Left lobe of liver (tissue), 2 donors: ENCODE measurements around the gene RANGRF. TPM values are rescaled to one million over a fixed set of nuclear protein-coding genes. Genes with fewer than 3 reads are reported as not detected.

Experiments
- ATAC-seq: fragments of 200-7000 bp; cut with Tn5 transposase; one replicate; pipeline ENCODE4 v1.9.1; 2020; ENCODE audit warnings: mild to moderate bottlenecking, moderate library complexity
- DNase-seq: peaks from one replicate; pipeline ENCODE4 v3.0.0-alpha.2; 2020; ENCODE audit warnings: low spot score
- total RNA-seq: library from RNA; stranded (reverse); gene quantifications from one replicate; pipeline ENCODE4 v1.2.1, GENCODE V29; 2021
- donor health status: DM: no; HTN: no; CAD: no; lungs with moderate emphysema.
- donor health status: DM: no; HTN: yes; CAD: no.

The RANGRF gene
- total RNA-seq, 1 donor from 2014 or later, result 6.6 TPM

DNA sequence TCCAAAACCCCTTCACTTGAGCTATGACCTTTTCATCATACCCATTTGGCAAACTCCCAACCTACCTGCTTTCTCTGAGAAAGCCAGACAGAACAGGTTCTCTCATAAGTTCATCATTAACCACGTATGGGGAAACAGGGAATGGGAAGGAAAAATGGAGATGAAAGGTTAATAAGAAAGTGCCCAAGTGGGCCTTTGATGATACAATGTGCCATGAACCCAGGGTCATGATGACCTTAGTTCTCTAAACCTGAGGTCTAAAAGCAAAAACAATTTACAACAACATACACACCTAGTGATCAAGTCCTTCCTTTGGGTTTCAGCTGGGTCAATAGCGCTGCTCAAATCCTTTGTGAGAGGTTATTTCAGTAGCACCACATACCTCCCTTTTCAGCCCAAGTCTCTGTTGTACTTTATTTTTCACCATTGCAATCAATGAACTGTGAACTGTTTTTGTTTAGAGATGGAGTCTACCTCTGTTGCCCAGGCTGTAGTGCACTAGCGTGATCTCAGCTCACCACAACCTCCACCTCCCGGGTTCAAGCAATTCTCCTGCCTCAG, 14.5 kb upstream of the RANGRF start:
- DNase-seq (no peak), ATAC-seq (peak; percentile 85)

DNA sequence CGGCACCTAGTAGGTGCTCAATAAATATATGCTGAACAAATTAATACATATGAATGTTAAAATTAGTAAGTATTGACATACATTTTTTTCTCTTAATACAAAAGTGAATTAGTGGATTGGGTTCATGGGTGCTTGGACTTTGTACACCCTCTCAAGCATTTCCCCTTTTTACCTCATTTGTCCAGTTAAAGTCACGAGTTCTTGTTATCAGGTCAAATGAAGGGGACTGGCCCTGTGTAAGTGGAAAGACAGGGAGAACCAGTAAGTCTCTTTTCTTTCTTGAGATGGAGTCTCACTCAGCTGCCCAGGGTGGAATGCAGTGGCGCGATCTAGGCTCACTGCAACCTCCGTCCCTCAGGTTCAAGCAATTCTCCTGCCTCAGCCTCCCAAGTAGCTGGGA, 13.7 kb upstream of the RANGRF start:
- DNase-seq (no peak), ATAC-seq (no peak)

DNA sequence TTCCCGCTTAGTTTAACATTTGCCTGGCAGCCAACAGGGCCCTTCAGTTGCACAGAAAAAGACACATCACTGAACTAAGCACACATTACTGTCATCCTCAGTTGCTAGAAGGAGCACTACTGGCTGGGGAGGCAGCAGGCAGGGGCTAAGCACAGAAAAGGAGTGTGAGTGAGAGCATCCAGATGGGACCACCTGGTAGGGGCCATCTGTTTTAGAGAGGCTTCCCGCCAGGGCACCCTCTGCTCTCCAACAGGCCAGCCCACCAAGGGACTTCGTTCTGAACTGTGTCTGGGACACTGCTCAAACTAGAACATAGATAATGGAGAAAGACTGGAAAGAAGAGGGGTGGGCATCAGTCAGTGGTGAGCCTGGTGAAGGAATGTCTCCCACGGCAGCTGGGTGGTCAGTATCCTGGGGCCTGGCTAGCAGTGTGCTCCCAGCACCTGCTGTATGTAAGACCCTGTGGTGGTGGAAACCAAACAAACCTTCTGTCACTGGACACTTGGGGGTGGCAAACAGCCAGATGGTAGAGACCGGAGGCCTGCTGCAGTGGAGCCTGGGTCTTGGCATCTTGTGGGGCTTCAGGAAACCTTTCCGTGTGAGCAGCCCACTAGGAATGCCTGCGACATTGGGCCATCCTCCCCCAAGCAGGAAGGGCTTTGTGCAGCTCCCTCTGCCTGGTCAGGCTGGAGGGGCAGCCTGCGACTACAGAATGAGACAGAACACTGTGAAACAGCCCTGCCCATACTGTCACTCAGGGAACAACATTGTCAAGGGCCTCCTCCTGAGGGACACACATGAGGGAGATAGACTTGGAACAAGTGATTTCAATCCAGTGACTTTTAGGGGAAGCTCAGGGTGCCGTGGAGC, 12.8 kb upstream of the RANGRF start:
- no peak for DNase-seq
- no peak for ATAC-seq

DNA sequence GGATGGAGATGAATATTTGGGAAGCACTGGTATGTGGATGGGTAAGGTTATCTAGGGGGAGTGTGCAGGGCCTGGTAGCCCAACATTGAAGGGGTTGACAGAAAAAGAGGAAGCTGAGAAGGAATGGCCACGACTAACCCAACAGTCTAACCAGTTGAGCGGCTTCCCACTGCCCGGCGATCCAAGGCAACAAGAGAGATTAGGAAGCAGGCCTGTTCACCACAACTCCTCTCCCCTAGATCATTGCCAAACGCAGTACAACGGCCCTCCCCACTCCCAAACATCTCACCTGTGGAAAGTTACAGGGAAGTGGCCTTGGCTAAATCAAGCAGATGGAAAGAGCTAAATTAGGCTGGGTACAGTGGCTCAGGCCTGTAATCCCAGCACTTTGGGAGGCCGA, 11.2 kb upstream of the RANGRF start:
- no peak for ATAC-seq

DNA sequence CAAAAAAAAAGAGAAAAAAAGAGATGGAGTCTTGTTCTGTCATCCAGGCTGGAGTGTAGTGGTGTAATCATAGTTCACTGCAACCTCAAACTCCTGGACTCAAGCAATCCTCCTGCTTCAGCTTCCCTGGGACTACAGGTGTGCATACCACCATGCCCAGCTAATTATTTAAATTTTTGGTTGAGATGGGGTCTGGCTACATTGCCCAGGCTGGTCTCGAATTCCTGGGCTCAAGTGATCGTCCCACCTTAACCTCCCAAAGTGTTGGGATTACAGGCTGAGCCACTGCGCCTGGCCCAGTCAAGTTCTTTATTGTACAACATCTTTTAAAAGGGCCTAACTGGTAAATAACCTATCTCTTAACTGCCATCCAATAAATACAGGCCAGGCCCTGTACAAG, 6.1 kb upstream of the RANGRF start:
- DNase-seq (no peak), ATAC-seq (no peak)

More for the DNA sequence above, 11.2 kb upstream of the RANGRF start:
- no peak for DNase-seq

DNA sequence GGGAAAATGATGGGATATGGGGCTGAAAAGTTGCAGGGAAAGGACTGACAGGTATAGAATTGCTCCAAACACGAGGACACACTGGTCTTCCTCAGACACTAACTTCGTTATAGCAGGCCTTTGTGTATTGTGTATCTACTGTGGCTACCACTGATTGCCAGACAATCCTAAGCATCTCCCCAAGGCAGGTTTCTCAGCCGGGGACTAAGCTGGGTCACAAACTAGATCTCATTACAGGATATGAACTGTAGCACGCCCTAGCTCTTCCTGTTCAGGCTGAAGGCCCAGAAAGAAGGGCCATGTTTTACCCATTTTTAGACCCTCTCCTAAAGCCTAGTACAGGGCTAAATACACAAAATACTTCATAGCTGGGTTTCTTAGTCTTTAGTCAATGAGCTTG, 5.1 kb upstream of the RANGRF start:
- no peak for ATAC-seq
- no peak for DNase-seq

DNA sequence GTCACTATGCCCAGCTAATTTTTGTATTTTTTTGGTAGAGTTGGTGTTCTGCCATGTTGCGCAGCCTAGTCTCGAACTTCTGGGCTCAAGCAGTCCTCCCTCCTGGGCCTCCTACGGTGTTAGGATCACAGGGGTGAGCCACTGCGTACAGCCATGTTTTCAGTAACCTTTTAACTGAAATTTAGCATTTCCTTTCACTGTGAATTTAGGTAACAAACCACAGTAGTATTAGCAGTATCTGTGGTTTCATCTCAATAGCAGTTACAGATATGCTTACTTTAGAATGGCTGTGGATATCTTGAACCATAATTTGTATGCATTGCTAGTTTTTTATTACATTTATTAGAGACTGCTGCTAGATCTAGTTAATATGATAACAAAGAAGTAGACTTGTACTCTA, 4.3 kb upstream of the RANGRF start:
- DNase-seq (no peak), ATAC-seq (no peak)

DNA sequence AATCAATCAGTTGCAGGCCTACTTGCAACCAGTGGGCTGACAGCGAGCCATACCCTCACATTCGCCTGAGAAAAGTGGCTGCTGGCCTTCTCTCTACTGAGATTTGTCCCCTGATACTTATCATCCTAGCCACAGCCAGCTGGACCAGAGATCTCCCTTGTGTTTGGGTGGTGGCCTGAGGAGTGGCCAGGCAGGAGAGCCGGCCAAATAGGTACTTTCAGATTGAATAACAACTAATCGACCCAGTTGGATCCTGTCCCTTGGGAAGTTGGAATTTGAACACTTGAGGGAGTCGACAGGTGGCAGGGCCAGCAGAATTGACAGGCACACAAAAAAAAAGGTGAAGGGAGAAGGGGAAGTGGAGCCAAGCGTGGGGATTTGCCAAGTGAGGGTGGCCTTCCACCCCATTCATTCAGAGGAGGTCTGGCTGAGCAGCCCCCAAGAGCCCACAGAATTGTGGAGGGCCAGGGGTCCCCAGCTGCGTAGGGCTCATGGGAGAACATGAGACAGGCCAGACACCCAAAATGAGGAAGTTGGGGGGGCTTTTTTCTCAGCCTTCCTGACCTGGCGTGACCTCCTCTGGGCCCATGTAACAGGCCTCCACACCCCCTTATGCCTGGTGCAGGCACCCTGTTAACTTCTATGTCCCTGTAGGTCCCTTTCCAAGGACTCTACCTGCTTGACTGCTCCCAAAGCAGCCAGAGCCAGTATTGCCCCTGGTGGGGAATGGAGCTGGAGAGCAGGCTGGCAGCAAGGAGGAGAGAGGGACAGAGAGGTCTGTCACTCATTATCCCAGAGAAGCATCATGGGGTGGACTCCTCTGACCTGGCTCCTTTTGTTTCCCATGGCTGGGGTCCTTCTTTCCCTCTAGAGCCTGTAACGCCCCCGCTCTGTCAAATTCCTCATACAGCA, 2.9 kb upstream of the RANGRF start:
- ATAC-seq, result peak; percentile 80
- DNase-seq, result peak; percentile 86

DNA sequence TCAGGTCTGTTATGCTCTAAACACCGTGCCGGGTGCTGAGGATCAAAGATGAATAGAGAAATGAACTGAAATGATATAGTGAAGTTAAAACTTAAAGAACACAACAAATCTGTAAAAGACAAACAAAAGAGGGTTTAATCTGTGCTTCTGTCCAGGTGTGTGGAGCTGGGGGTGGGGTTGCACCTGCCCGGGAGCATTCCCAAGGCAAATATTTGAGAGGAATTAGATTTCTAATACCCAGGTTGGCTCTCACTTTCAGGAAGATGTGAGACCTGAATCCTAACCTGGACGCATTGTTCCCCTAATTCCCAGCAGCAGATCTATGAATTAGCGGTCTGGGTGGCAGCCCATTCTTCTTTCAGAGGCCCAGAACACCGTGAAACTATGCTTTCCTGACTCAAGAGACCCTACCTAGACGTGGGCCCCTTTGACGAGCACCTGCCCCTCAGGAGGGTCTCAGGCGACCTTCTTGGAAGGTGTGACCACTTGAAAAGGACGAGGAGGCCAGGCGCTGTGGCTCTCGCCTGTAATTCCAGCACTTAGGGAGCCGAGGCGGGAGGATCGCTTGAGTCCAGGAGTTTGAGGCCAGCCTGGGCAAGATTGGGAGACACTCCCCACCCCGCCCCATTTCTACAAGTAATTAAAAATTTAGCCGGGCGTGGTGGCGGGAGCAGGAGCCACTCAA, 677 bp upstream of the RANGRF start:
- DNase-seq (no peak), ATAC-seq (peak; percentile 16)

DNA sequence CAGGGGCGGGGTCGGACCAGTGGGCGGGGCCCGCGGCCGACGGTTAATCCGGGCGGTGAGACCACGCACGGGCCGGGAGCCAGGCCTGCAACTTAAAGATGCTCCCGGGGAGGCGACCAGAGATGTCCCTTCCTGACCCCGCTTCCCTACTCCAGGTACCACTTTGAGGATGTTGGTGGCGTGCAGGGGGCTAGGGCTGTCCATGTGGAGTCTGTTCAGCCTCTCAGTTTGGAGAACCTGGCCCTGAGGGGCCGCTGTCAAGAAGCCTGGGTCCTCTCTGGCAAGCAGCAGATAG, 580 bp downstream of the RANGRF start:
- no peak for ATAC-seq
- DNase-seq, result no peak

DNA sequence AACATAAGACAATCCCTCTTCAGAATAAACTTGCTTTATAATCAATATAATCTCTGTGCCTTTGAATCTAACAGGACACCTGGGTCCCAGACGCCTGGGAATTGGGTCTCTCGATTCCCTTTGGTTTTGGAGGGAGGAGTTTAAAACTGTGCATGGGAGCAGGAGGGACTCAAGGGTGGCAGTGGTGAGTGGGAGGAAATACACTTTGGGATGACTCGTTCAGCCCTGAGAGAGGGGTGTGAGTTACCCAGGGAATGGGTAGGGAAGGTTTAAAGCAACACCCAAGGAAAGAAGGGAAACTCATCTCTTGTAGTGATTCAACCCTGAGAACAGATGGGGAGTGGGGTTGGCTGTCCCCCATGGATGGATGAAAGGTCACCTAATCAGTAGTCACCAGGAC, 1.6 kb downstream of the RANGRF start:
- ATAC-seq (no peak), DNase-seq (no peak)

DNA sequence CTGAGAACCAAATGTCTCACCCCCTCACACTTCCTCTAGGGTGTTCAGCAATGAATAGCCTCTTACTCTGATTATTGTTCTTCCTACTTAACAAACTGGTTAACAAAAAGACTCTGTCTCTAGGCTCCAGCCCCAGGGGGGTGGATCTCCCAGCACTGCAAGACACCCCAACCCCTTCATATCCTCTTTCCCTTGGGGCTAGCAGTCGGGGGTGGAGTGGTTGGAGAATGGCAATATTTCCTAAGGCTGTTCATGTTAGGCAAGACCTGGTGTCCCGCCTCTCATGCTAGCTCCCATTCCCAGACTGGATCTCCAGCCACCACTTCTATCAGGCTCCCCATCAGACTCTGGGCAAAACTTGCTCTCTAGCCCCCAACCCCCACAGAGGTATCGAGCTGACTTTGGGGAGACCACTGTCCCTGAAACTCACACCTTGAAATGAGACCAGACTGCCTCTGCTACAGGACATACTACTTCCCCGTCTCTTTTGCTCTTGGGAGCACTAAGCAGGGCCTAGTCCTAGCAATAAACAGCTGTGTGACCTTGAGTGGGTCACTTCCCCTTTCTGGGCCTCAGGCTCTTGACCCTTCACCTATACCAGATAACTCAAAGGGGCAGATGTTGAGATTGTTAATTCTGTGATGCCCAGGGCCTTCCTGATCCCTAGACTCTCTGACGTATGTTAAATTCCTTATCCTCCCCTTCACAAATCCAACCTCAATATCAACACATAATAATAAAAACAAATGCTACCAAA, 4.3 kb downstream of the RANGRF start:
- no peak for DNase-seq
- no peak for ATAC-seq

DNA sequence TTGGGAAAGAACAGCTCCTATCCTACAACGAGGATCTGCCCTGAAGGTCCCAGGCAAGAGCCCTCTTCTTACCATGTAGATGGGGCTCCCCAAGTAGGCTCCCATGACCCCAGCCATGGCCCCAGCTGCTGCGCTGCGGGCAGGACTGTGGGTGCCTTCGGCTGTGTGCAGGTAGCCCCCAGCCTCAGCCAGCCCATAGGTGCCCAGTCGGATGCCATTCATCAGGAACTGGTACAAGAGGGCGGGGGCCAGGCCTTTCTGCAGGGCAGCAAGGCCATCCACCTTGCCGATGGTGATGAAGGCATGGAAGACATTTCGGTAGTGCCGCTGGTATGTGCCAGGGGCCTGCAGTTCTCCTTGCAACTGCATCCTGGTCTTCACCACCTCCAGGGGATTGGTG, 5.9 kb downstream of the RANGRF start:
- no peak for DNase-seq

DNA sequence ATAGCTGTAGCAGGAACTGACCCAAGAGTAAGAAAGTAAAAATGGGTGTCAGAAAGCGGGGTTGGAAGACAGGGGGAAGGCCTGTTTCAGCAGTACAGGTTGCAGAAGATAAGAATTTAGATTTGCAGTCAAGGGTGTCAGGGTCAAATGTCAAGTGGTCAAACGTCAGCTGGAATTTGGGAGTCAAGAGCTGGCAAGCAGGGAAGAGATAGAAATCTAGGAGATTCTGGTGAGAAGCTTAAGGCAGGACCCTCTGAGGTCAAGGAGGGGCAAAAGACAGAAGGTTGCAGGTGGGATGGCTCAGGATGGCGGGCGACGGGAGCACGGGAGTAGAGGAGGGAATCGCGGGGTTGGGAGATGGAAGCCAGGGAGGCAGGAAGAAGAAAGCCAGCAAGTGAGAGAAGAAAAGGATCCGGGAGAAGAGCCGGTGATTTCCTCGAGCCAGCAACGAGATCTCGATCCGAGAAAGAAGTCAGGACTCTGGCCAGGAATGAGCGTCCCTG, 6.4 kb downstream of the RANGRF start:
- ATAC-seq (peak; percentile 11), DNase-seq (no peak)

More for the DNA sequence above, 5.9 kb downstream of the RANGRF start:
- ATAC-seq, result no peak

DNA sequence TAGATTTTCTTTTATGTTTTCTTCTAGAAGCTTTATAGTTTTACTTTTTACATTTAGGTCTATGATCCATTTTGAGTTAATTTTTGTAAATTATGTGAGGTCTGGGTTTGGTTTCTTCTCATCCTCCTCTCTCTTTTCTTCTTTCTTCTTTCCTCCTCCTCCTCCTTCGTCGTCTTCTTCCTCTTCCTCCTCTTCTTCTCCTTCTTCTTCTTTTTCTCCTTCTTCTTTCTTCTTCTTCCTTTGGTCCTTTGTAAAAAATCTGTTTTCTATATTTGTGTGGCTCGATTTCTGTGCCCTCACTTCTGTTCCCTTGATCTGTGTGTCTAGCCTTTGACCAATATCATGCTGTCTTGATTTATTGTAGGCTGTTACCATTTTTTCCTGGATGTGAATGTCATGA, 11.8 kb downstream of the RANGRF start:
- no peak for DNase-seq
- no peak for ATAC-seq

DNA sequence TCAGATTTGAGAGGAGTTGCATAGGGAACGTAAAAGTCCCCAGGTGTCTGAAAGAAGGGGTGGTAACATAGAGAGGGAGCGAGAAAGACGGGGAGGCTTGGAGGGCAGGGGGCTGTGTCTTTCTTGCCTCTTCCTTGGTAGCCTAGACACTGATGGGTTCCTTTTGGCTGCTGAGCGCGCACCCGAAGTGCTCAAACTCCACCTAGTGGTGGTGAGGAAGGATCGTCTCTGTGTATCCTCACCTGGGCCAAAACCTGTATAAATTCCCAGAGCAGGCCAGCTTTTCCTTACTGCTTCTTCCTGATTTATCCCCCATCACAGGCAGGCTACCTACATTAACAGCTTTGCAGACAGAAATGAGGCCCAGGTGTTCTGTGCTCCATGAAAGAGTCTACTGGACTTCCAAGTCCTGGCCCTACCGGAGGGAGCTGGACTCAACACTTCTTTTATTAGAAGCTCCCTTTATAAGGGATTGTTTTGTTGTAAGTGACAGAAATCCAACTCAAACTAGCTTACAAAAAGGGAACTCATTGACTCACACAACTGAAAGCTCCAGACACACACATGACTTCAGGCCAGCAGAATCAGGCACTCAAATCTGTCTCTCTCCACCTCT, 12.3 kb downstream of the RANGRF start:
- peak; percentile 99 for ATAC-seq

DNA sequence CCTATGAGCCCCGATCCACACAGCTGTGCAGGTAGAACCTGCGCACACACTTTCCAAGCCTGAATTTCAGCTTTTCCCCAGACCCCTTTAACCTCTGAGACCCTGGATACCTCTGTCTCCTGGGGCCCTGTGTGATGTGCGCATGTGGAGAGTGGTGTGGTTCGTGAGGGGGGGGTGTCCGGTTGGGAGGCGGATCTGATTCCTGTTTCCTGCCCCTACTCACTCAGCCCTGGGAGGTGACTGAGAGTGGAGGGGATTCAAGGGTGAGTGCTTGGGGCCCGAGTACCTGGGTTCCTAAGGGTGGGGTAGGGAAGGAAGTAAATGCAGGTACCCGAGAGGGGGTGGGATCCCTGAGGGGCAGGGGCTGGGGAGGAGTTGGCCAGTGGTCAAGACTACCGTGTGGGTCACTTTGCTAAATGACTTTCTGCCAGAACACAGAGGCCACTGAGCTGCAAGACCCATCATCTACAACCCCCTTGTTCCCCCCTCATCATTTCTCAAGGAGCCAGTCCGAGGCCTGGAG, 22.2 kb downstream of the RANGRF start:
- peak; percentile 47 for ATAC-seq
- DNase-seq, result no peak

More for the DNA sequence above, 12.3 kb downstream of the RANGRF start:
- DNase-seq, result peak; percentile 66

DNA sequence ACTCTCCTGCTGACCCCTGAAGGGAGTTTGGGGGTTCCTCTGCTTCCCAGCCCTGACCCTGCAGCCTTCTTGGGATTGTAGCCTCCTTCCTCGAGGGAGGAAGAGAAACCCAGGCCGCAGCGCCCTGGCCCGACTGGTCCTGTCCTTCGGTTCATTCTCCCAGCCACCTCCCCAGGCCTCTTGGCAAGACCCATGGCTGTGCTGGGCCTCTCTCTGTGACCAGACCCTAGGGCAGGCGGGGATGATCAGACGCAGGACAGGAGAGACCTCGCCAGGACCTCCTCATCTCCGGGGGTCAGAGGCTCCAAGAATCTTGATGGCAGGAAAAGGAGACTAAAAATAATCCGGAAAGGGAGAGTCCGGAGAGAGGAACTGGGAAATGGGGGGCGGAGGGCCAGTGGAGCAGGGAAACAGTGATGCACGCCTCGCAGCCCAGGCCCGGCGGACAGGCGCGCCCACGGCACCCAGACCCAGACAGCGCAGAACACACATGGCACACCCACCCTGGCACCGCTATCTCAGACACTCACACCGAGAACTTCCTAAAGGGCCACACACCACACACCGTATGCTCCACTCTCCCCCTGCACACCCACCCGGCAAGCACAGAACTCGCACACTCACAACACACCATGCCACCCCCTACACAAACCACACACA, 22.8 kb downstream of the RANGRF start:
- no peak for DNase-seq
- peak; percentile 34 for ATAC-seq

DNA sequence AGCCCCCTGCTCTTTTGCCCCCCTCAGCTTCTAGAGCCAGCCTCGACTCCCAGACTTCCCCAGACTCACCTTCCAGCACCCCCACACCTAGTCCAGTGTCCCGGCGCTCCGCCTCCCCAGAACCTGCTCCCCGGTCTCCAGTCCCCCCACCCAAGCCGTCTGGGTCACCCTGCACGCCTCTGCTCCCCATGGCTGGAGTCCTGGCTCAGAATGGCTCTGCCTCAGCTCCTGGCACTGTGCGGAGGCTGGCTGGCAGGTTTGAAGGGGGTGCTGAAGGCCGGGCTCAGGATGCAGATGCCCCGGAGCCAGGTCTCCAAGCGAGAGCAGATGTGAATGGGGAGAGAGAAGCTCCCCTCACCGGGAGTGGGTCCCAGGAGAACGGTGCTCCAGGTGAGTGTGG, 23.8 kb downstream of the RANGRF start:
- DNase-seq, result no peak
- no peak for ATAC-seq
